Sigmoid colon (tissue), 7 donors: ENCODE data around the gene CDK11B. TPM values are rescaled to one million over a fixed set of nuclear protein-coding genes. Genes with fewer than 3 reads are reported as not detected.
"Not testable (repeated sequence)": the region's sequence is repeated elsewhere in the genome, so short reads cannot be mapped to it uniquely, and the experiment has no call there.

Source experiments
- DNase-seq: peaks from one replicate; pipeline ENCODE4 v3.0.0-alpha.2; 2019
- H3K27ac ChIP-seq, 4 donors: fragments of 200-600 bp; sonication (generic); one replicate each; pipeline ENCODE4 v1.5.1; 2016 to 2019; ENCODE audit warnings: mild to moderate bottlenecking in 1 of 4
- H3K27me3 ChIP-seq, 3 donors: fragments of 200-600 bp; sonication (generic); one replicate each; pipeline ENCODE4 v1.5.1; 2019; ENCODE audit warnings: mild to moderate bottlenecking in 1 of 3
- H3K36me3 ChIP-seq, 4 donors: fragments of 200-600 bp; sonication (generic); one replicate each; pipeline ENCODE4 v1.5.1; 2016 to 2019
- H3K4me1 ChIP-seq, 4 donors: fragments of 200-600 bp; sonication (generic); one replicate each; pipeline ENCODE4 v1.5.1; 2017 to 2019
- H3K4me3 ChIP-seq, 4 donors: fragments of 200-600 bp; sonication (generic); one replicate each; pipeline ENCODE4 v1.5.1; 2017 to 2019; ENCODE audit warnings: mild to moderate bottlenecking in 2 of 4, moderate library complexity in 1 of 4
- H3K9me3 ChIP-seq, 4 donors: fragments of 200-600 bp in 3 of 4; sonication (generic) in 3 of 4; one replicate each; pipeline versions ENCODE4 v1.5.1 to v1.6.1; 2013 to 2019
- POLR2A ChIP-seq, 2 donors: fragments of 450-650 bp; IDR thresholded peaks; one replicate each; pipeline ENCODE4 v1.6.1; 2016; ENCODE audit warnings: antibody characterized with exemption in 2 of 2, mild to moderate bottlenecking in 2 of 2, moderate library complexity in 2 of 2
- WGBS, 2 donors: extraction: QIAGEN DNeasy Blood & Tissue Kit; methylation state at CpG; one replicate each; pipeline ENCODE4 v1.1.7; 2013; 5-methylcytosine and 5-hydroxymethylcytosine counted together
- intact Hi-C: fragments of 100-400 bp; cut with DNase I; formaldehyde crosslinking; loops from one replicate; pipeline ENCODE4 v1.15.1; 2023
- polyA plus RNA-seq, 3 donors: library from polyadenylated mRNA; stranded (reverse); fragments of 200-250 nt; gene quantifications; one replicate each; pipeline ENCODE4 v1.2.3, GENCODE V29; 2013
- total RNA-seq, 4 donors: library from RNA; depleted of rRNA; stranded (reverse); fragments of >200 nt; gene quantifications; one replicate each; pipeline ENCODE4 v1.1.0, GENCODE V29; 2016
- donor health status: healthy with polysubstance abuse.
- donor health status: Bipolar disorder and iron deficiency.
- donor health status: healthy.

Gene CDK11B
- total and polyA plus RNA-seq, 7 donors: 23.9 to 51.0 (median 30.5) TPM

DNA sequence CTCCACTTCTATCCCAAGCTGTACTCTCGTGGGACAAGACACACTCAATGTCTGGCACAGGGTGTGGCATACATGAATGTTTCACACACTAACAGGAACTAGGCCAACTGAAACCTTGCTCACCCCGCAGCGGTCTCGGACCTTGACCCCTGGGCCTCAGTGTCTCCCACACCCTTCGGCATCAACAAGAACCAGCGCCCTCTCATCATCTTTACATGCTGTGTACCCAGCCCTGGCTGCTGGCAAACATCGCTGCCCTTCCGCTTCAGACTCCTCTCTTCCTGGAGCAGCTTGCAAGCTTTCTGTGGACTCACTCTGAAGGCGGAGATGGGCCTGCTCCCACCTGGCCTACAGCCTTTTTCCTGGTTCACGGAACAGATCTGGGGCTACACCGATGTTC lies 10.5 kb downstream of the CDK11B start:
- H3K4me3 ChIP-seq, H3K9me3 ChIP-seq, H3K4me1 ChIP-seq, intact Hi-C loops, H3K27me3 ChIP-seq, H3K27ac ChIP-seq: not testable (repeated sequence)
- H3K36me3 ChIP-seq: peaks cover 26 to 74% (median 52%) of the 10 kb centered on the region in 4 donors
- peak in 1 of 2 donors; percentile 20 for TF ChIP-seq POLR2A (IDR thresholded peaks at IDR 0.05)
- WGBS, 2 donors: 15 to 67% methylated on average over 11 of the region's 11 CpGs
- peak; percentile 34 for DNase-seq

DNA sequence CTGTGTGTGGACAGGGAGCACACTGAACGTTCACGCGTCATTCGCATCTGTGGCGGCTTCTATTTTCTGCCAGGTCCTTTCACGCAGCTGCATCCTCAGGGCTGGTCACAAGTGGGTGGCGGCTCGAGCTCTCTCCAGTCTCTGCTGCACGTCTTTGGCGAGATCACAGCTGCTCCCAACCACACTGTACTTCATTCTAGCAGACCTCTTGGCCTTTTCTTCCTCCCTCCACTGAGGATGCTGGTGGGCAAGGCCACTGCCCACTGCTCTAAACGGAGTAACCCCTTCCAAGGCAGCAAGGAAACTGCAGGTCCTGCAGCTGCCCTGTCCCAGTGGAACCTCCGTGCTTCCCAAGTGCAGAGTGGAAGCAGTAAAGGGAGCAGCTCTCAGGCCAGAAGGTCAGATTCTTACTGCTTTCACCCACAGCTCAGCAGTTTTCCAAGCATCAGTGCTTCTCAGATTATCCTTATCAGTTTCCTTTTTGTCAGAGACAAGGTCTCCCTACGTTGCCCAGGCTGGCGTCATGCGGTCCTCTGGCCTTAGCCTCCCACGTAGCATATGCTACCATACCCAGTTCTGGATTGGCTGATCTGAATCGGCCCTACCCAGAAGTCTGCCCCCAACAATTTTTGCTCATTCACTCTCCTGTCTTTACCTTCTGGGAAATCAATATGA lies 11.1 kb downstream of the CDK11B start:
- DNase-seq: peak; percentile 29
- intact Hi-C loops, H3K27me3 ChIP-seq: not testable (repeated sequence)

GRCh38 chr1:1646326-1646725 lies 12.5 kb downstream of the CDK11B start:
- intact Hi-C loops, H3K4me3 ChIP-seq, H3K9me3 ChIP-seq, H3K27me3 ChIP-seq, H3K4me1 ChIP-seq, DNase-seq, H3K27ac ChIP-seq: not testable (repeated sequence)
- peaks cover 16 to 56% (median 35%) of the 10 kb centered on the region in 4 donors for H3K36me3 ChIP-seq
- WGBS, 2 donors: 89 to 90% methylated on average over 5 of the region's 5 CpGs

More for the DNA sequence above, 11.1 kb downstream of the CDK11B start:
- H3K4me1 ChIP-seq, H3K27ac ChIP-seq, H3K9me3 ChIP-seq, H3K4me3 ChIP-seq: not testable (repeated sequence)
- peaks cover 26 to 68% (median 47%) of the 10 kb centered on the region in 4 donors for H3K36me3 ChIP-seq
- 64 to 84% methylated on average over 17 of the region's 17 CpGs for WGBS, 2 donors

GRCh38 chr1:1640711-1641461 lies 17.9 kb downstream of the CDK11B start:
- H3K9me3 ChIP-seq, H3K27me3 ChIP-seq, H3K4me3 ChIP-seq, H3K27ac ChIP-seq, intact Hi-C loops, H3K4me1 ChIP-seq: not testable (repeated sequence)
- DNase-seq: peak; percentile 40
- WGBS, 2 donors: 94 to 96% methylated on average over 33 to 34 of the region's 38 CpGs
- H3K36me3 ChIP-seq: peaks cover 4 to 30% (median 21%) of the 10 kb centered on the region in 4 donors

GRCh38 chr1:1640081-1640480 lies 18.7 kb downstream of the CDK11B start:
- intact Hi-C loops, H3K9me3 ChIP-seq, H3K4me1 ChIP-seq, H3K27ac ChIP-seq, H3K27me3 ChIP-seq, H3K4me3 ChIP-seq: not testable (repeated sequence)
- peaks cover 4 to 26% (median 18%) of the 10 kb centered on the region in 4 donors for H3K36me3 ChIP-seq
- DNase-seq: peak; percentile 40
- WGBS, 2 donors: 97 to 98% methylated on average over 18 to 21 of the region's 25 CpGs

DNA sequence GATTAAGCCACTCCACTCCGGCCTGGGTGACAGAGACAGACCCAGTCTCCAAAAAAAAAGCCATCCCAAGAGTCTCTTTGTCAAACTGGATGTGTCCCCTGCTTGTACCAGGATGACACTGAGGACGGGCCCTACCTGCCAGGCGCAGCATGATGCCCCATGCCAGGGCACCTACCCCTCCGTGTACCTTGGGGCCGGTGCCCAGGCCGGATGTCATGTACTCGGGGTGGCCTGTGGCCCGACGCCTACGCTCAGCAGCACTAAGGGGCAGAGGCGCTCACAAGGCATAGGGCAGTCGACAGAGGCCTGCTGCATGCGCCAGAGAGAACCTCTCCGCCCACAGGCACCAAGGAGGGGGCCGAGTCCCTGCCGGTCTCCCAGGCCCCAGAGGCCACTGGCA lies 19.4 kb downstream of the CDK11B start:
- H3K4me3 ChIP-seq, H3K27me3 ChIP-seq, H3K27ac ChIP-seq, H3K9me3 ChIP-seq, H3K4me1 ChIP-seq, intact Hi-C loops: not testable (repeated sequence)
- H3K36me3 ChIP-seq: peaks cover 4 to 26% (median 18%) of the 10 kb centered on the region in 4 donors
- DNase-seq: peak; percentile 47
- WGBS, 2 donors: 95 to 97% methylated on average over 16 of the region's 16 CpGs

DNA sequence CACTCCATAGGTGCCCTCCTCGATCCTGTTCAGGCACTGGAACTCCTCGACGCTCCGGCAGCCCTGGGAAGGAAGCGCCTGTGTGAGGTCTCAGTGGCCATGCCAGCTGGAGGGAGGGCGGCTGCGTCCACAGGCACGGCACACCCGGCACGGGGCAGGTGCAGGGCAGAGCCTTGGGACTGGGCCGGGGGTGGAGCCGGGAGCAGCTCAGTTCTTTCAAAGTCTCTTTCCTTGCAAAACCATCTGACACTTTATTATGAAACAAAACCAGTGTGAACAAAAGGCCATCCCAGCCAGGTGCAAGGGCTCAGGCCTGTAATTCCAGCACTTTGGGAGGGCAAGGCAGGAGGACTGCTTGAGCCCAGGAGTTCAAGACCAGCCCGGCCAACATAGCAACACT lies 20.3 kb downstream of the CDK11B start:
- H3K27ac ChIP-seq, intact Hi-C loops, H3K4me3 ChIP-seq, H3K27me3 ChIP-seq, H3K9me3 ChIP-seq, H3K4me1 ChIP-seq: not testable (repeated sequence)
- 66 to 96% methylated on average over 9 of the region's 13 CpGs for WGBS, 2 donors
- DNase-seq: peak; percentile 39
- H3K36me3 ChIP-seq: peaks cover 4 to 26% (median 18%) of the 10 kb centered on the region in 4 donors

DNA sequence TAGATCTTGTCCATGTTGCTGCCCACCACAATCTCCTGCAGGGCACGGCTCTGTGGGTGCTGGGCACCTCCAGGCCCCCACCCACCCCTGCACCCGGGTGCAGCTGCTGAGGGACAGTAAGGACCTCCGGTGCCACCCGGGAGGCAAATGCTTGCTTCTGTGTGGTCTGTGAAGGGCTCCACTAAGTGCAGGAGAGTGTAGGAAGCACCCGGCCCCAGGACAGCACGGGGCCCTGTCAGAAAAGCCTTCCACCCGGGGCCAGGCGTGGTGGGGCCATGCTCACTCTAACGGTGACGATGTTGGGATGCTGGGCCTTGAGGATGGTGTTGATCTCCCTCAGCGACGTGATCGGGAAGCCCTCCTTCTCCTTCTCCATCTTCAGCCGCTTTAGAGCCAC lies 21.3 kb downstream of the CDK11B start:
- H3K4me1 ChIP-seq, H3K9me3 ChIP-seq, H3K27me3 ChIP-seq, H3K27ac ChIP-seq, H3K4me3 ChIP-seq, intact Hi-C loops: not testable (repeated sequence)
- H3K36me3 ChIP-seq: peaks cover 4 to 26% (median 18%) of the 10 kb centered on the region in 4 donors
- 93% methylated on average over 14 of the region's 14 CpGs for WGBS, 2 donors
- DNase-seq: peak; percentile 40

DNA sequence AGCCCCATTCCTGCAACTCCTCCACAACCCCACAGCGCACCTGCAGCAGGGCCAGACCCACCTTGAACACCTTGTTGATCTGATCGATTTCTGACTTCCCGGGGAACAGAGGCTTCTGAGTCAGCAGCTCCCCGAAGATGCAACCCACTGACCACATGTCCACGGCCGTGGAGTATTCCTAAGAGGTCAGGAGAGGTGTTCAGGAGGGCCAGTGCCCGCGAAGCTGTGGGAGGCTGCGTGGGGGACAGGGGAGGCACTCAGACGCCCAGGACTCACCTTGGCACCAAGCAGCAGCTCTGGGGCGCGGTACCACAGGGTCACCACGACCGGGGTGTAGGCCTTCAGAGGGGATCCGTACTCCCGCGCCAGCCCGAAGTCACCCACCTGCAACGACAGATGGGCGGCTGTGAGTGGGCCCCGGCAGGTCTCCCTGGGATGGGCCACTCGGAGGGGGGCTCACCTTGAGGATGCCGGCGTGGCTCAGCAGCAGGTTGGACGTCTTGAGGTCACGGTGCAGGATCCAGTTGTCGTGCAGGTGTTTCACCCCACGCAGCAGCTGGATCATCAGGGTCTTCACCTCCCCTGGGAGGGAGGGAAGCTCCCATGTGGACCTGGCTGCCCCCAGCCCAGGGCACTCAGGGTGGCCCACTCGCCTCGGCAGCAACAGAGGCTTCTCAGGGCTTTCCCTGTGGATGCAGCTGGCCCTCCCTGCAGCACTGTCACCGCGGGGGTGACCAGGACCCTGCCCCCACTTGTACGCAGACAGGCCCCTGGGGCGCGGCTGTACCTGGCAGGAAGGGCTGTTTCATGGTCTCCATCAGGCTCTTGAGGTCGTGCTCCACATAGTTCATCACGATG lies 22.0 kb downstream of the CDK11B start:
- DNase-seq: peak; percentile 57
- H3K27ac ChIP-seq, H3K9me3 ChIP-seq, H3K27me3 ChIP-seq, H3K4me1 ChIP-seq, H3K4me3 ChIP-seq, intact Hi-C loops: not testable (repeated sequence)
- WGBS, 2 donors: 93 to 94% methylated on average over 37 of the region's 37 CpGs
- H3K36me3 ChIP-seq: peaks cover 4 to 26% (median 18%) of the 10 kb centered on the region in 4 donors

DNA sequence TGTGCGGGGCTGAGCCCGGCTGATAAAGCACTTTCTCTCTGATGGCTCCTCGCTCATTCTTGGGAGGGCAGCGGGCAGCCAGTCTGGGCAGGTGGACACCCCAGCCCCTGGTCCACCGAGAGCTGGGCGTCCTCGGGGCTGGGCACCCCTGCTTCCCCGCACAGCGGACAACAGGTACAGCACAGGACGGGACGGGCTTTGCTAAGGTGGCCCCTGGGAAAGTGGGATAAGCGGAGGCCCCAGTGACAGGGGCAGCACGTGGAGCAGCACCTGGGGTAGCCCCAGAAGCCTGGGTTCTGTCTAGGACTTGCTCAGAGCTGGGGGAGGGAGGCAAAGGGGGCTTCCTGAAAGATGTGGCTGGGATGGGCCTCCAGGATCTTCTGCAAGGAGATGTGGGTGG lies 24.2 kb downstream of the CDK11B start:
- H3K9me3 ChIP-seq, H3K4me3 ChIP-seq, H3K27ac ChIP-seq, intact Hi-C loops: not testable (repeated sequence)
- 91 to 94% methylated on average over 9 of the region's 13 CpGs for WGBS, 2 donors
- peaks cover 0 to 25% (median 20%) of the 10 kb centered on the region in 4 donors for H3K4me1 ChIP-seq
- peak; percentile 37 for DNase-seq
- H3K27me3 ChIP-seq: peaks cover 17 to 28% (median 27%) of the 10 kb centered on the region in 3 donors
- peaks cover 4 to 21% (median 17%) of the 10 kb centered on the region in 4 donors for H3K36me3 ChIP-seq

- H3K27ac ChIP-seq, DNase-seq, H3K4me3 ChIP-seq, H3K9me3 ChIP-seq, intact Hi-C loops: not testable (repeated sequence)
- peaks cover 17 to 40% (median 36%) of the 10 kb centered on the region in 3 donors for H3K27me3 ChIP-seq
- H3K4me1 ChIP-seq: peaks cover 0 to 25% (median 20%) of the 10 kb centered on the region in 4 donors
- WGBS, 2 donors: no CpG with 5 or more reads among the region's 35 CpGs
- H3K36me3 ChIP-seq: peaks cover 5 to 23% (median 17%) of the 10 kb centered on the region in 4 donors
Measured at GRCh38 chr1:1633409-1633808, 25.4 kb downstream of the CDK11B start.
